Activated CD8-positive, alpha-beta memory T cell treated with anti-CD3 and anti-CD28 coated beads for 36 hours (primary cell): Measurements from ENCODE around the gene HRH2. TPM values are rescaled to one million over a fixed set of nuclear protein-coding genes. Genes with fewer than 3 reads are reported as not detected.
"Not testable (repeated sequence)": the region's sequence is repeated elsewhere in the genome, so short reads cannot be mapped to it uniquely, and the experiment has no call there.

Experiments used
- CTCF ChIA-PET: fragments of 350-600 bp; sonication (Branson Sonifier 250); formaldehyde crosslinking; loops from one replicate; lab custom pipeline; 2021; ENCODE audit warnings: antibody characterized with exemption; lab: Charles Lee
- POLR2A ChIA-PET: fragments of 350-600 bp; sonication (Branson Sonifier 250); formaldehyde crosslinking; loops from one replicate; lab custom pipeline; 2021; ENCODE audit warnings: antibody characterized with exemption; lab: Charles Lee
- total RNA-seq, 2 experiments: library from RNA; stranded (reverse); gene quantifications; one replicate each; pipeline ENCODE4 v1.2.3, GENCODE V29; 2021

The HRH2 gene
- total RNA-seq, 2 experiments from 2014 or later, result 32.6 to 34.5 TPM

DNA sequence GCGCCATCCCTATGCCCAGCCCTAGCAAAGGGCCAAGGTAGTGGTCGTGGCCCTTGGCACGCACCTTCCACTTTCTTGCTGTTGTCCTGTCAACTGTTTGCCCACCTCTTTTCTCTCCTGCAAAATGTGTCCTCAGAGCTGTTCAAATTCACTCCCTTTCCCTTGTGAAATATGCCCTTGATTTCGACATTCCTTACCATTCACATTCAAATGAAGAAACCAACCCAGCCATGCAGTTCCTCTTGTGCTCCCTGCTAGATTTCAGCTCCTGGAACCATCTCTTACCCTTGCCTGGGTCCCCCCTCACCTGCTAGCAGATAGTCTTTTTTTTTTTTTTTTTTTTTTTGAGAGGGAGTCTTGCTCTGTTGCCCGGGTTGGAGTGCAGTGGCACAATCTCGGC, 19.6 kb upstream of the HRH2 start:
- CTCF ChIA-PET, result no interaction called here
- POLR2A ChIA-PET, result no interaction called here

DNA sequence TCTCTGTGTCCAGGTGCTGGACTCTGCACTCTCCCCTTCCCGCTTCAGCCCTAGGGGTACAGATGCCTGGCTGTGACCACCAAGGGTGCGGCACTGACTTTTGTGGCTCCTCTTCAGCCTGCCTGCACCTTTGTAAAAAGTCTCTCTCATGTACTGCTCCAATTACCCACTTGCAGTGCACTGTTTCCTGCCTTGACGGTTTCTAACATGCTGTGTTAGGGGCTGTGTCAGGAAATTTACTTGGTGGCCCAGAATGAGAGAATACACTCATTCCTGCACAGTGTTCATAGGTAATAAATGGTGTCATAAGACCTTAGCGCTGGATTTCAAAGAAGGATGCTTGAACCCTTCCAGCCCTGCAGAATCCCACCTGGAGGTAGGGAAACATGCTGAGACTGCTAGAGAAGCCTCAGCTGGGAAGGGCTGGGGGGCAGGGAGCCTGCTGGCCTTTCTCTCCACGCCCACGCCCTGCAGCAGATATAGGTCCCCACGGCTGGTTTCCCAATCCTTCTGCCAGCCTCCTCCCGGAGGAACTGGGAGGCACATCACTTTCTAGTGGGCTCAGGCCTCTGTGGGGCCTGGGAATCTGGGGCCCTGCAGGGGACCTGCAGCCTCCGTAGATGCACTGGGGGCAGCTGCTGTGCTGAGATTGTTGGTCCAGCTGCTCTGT, 17.6 kb upstream of the HRH2 start:
- POLR2A ChIA-PET, result no interaction called here
- CTCF ChIA-PET, result no interaction called here

DNA sequence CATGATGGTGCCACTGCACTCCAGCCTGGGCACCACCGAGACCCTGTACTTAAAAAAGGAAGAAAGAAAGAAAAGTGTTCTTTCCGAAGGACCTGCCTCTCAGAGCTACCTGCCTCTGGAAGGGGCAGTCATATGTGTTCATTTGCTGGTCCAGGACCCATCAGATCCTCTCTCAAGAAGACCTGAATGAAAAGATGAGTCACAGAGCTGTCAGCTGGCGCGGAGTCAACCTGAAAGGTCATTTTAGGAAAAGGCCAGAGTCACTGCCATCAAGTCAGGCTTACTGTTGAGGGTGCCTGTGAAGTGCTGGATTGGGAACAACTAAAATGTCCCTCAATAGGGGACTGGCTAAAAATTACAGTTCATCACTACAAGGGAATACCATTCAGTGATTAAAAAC, 14.9 kb upstream of the HRH2 start:
- CTCF ChIA-PET, result no interaction called here
- POLR2A ChIA-PET, result no interaction called here

DNA sequence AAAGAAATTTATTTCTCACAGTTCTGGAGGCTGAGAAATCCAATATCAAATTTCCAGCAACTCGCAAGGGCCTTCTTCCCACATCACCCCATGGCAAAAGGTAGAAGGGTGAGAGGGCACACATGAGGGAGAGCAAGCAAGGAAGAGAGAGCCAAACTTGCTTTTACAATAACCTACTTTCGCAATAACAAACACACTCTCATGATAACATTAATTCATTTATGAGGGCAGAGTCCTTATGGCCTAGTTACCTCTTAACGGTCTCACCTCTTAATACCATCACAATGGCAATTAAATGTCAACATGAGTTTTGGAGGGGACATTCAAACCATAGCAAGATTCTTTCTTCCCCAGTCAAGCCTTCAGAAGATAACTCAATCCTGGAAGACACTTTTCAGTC, 11.6 kb upstream of the HRH2 start:
- ChIA-PET POLR2A (no interaction called here), CTCF (interaction anchor here (2.7 kb wide), 1 partner anchor 112 kb away, joined by 8 read pairs; no protein-coding TSS in a partner anchor)

DNA sequence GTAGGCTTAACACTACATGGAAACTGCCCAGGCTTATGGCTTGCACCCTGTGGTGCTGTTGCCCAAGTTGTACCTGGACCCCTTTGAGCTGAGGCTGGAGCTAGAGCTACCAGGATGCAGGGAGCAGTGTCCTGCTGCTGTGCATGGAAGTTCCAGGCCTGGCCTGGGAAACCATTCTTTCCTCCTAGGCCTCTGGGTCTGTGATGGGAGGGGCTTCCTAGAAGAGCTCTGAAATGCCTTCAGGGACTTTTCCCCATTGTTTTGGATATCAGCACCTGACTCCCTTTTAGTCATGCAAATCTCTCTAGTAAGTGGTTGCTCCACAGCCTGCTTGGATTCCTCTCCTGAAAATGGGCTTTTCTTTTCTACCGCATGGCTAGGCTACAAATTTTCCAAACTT, 7.9 kb upstream of the HRH2 start:
- ChIA-PET CTCF (interaction anchor here (0.7 kb wide), 1 partner anchor 116 kb away, joined by 4 read pairs; no protein-coding TSS in a partner anchor), POLR2A (no interaction called here)

DNA sequence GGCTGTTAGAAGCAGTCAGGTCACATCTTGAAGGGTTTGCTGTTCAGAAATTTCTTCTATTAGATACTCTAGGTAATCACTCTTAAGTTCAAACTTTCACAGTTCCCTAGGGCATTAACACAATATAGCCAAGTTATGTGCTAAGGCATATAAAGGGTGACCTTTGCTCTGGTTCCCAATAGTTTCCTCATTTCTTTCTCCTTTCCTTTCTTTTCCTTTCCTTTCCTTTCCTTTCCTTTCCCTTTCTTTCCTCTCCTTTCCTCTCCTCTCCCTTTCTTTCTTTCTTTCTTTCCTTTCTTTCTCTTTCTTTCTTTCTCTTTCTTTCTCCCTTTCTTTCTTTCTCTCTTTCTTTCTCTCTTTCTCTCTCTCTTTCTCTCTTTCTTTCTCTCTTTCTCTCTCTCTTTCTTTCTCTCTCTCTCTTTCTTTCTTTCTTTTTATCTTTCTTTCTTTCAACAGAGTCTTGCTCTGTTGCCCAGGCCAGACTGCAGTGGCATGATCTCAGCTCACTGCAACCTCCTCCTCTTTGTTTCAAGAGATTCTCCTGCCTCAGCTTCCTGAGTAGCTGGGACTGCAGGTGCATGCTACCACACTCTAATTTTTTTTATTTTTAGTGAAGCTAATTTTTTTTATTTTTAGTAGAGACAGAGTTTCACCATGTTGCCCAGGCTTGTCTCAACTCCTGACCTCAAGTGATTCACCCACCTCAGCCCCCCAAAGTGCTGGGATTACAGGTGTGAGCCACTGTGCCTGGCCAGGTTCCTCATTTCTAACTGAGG, 7.3 kb upstream of the HRH2 start:
- POLR2A ChIA-PET, result not testable (repeated sequence)

DNA sequence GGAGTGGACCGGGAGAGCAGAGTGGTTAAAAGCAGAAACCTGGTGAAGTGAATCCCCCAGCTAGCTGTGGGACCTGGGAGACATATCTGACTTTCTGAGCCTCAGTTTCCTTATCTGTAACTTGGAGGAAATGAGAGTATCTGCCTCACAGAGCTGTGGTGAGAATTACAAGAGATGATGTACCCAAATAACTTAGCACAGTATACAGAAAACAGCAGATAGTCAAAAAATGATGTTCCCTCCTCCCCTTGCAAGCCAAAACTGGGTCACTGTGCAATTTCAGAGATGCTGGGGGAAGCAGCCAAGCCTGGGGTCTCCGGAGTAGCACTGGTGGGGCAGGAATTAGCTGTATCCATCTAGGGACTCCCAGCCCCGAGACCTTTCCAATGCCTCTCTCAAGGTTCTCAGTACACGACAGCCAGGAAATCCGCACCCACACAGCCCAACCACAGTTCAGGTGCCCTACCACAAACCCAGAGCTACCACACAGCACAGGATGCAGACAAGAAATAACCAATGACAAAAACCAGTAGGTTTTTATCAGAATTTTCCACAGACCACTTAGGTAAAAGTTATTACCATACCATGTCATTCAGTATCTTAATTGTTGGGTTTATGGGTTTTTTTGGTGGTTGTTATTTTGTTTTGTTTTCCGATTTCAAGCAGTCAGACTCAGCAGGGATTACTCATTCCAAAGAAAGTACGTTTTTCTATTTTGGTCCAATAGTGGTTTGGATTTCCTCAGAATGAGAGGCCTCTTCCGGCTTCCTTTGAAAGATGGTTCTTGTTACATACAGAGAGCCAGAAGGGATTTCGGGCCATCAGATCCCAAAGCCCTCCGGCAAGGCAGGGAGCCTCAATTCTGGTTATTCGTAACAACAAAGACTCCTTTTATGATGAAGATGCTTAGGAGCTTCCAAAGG, 4.9 kb upstream of the HRH2 start:
- ChIA-PET CTCF (interaction anchor here (0.9 to 2.7 kb wide), 2 partner anchors 119 to 134 kb away, joined by 3 to 10 read pairs; no protein-coding TSS in a partner anchor), POLR2A (interaction anchor here (0.6 to 2.0 kb wide), 3 partner anchors 125 to 136 kb away, joined by 4 to 7 read pairs (median 5); no protein-coding TSS in a partner anchor)

More for the DNA sequence above, 7.3 kb upstream of the HRH2 start:
- CTCF ChIA-PET, result interaction anchor here (0.7 kb wide), 1 partner anchor 116 kb away, joined by 4 read pairs; no protein-coding TSS in a partner anchor

DNA sequence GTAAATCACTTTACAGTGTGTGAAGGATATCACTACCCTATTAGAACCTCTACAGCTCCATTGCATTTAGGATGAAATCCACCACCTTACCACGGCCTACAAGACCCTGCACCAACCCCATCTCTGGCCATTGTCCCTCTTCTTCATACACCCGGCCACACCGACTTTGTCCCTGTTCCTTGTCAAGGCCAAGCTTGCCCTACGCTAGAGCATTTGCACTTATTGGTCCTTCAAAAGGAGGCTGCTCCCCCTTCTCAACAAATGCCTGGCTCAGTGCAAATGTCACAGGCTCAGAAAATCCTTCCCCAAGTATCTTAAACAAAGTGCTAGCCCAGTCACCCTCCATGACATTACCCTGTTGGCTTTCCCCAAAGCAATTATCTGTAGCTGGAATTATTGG, 4.1 kb upstream of the HRH2 start:
- POLR2A ChIA-PET, result interaction anchor here (0.6 to 2.0 kb wide), 2 partner anchors 126 to 133 kb away, joined by 4 to 7 read pairs; no protein-coding TSS in a partner anchor
- CTCF ChIA-PET, result interaction anchor here (0.5 to 2.7 kb wide), 3 partner anchors 77 to 120 kb away, joined by 3 to 10 read pairs (median 3); no protein-coding TSS in a partner anchor

DNA sequence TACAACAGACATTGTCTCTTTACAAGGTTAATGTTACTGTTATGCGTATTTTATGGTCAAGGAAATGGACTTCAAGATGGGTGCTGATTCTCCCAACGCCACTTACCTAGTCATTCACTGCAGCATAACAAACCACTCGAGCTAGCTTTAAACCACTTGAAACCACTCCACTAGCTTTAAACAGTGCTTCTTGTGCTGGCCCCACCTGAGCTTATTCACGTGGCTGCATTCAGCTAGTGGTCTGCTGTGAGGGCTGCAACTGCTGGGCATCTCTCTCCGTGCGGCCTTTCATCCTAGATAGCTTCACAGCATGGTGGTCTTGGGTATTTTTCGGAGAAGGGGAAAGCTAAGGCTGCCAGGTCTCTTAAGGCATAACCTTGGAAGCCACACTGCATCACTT, 3.5 kb upstream of the HRH2 start:
- POLR2A ChIA-PET, result interaction anchor here (1.0 to 2.0 kb wide), 2 partner anchors 133 to 176 kb away, joined by 3 to 7 read pairs; partner anchors contain the start of gene SFXN1
- CTCF ChIA-PET, result interaction anchor here (0.8 to 2.7 kb wide), 3 partner anchors 76 to 135 kb away, joined by 3 to 10 read pairs (median 3); no protein-coding TSS in a partner anchor

DNA sequence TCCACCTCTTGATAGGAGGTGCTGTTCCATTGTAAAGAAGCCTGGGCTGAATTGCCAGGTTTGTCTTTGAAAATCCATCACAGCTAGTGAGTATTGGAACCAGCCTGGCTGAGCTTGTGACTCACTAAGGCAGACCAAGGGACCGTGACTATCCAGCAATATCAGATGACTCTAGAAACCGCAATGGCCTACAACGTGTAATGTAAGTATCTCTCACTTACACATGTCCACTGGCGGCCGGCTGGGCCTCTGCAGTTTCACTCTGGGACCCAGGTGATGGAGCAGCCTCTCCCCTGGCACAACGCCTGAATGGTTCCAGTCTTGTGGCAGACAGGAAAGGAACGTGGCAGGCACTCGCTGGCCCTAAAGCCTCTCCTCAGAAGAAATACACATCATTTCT, 3.1 kb upstream of the HRH2 start:
- CTCF ChIA-PET, result interaction anchor here (0.8 to 2.7 kb wide), 3 partner anchors 75 to 136 kb away, joined by 3 to 10 read pairs (median 3); no protein-coding TSS in a partner anchor
- POLR2A ChIA-PET, result interaction anchor here (1.0 kb wide), 1 partner anchor 177 kb away, joined by 3 read pairs; the partner anchor contains the start of gene SFXN1

DNA sequence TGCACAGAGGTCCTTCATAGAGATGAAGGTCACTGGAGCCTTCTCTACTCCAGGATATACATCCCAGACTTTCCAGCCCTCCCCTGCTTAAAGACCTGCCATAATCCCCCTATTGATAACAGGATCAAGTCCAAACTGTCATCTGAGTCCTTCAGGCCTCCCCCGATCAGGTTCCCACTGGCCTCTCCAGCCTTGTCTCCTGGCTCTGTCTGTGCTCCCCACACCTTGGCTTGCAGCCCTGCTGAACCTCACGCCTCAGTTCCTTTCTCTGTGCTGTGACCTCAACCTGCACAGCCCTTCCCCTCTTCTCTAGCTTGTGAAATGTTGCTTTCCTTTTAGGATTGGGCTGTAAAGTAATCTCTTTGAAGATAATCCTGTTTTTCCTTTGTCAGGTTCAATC, 2.5 kb upstream of the HRH2 start:
- ChIA-PET CTCF (no interaction called here), POLR2A (no interaction called here)

DNA sequence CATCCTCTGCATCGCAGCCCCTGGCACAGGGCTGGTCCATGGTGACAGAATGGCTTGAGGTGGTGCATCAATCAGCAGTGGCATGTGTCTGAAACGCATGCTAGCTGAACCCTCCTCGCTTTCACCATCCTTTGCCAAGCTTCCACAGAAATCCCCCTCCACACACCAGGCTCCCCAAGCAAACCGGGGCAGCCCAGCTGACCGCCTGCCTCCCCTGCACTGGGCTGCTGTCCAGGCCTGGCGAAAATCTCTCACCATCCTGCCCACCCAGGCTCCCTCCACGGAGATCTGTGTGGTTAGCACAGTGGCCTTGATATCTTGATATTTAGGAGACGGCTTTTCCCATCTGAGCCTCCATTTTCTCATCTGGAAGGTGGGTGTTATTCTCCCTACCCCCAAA, 905 bp upstream of the HRH2 start:
- ChIA-PET CTCF (interaction anchor here (0.8 to 1.4 kb wide), 2 partner anchors 123 to 127 kb away, joined by 3 read pairs; no protein-coding TSS in a partner anchor), POLR2A (interaction anchor here (0.6 kb wide), 1 partner anchor 138 kb away, joined by 3 read pairs; no protein-coding TSS in a partner anchor)

DNA sequence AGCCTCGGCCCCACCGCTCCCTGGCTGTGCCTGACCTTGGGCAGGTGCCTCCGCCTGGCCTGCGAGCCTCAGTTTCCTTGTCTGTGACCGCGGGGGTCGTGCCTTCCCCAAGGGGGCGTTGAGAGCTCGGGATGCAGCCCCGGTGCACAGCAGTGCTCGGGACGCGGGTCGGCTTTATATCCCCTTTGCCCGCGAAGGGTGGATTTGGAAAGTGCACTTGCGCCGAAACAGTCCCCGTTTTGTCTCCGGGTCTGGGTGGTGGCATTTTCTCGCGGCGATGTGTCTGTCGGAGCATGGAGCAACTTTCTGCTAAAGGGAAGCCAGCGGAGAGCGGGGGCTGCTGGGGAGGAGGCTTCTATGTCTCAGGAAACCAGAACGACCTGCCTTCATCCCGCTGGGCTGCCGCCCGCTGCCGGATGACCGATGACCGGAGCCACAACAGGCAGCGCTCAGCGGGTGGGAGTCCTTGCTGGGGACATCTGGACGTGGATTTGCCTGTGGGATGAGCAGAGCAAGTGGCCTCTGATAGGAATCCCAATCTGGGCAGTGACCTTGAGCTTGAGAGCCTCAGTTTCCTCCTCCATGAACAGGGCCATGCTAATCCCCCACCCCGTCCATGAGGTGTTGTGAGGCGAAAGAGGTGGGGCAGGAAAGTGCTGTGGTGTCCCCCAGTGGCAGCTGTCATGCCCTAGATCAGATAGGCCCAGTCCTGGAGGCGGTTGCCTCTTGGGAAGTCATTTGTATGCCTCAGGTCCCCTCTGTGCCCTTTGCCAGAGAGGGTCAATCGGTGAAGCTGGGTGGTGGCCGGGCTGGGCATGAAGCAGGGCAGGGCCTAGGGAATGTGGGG, 651 bp downstream of the HRH2 start:
- ChIA-PET POLR2A (no interaction called here), CTCF (interaction anchor here (1.2 to 1.6 kb wide), 2 partner anchors 35 to 124 kb away, joined by 4 to 7 read pairs; no protein-coding TSS in a partner anchor)

DNA sequence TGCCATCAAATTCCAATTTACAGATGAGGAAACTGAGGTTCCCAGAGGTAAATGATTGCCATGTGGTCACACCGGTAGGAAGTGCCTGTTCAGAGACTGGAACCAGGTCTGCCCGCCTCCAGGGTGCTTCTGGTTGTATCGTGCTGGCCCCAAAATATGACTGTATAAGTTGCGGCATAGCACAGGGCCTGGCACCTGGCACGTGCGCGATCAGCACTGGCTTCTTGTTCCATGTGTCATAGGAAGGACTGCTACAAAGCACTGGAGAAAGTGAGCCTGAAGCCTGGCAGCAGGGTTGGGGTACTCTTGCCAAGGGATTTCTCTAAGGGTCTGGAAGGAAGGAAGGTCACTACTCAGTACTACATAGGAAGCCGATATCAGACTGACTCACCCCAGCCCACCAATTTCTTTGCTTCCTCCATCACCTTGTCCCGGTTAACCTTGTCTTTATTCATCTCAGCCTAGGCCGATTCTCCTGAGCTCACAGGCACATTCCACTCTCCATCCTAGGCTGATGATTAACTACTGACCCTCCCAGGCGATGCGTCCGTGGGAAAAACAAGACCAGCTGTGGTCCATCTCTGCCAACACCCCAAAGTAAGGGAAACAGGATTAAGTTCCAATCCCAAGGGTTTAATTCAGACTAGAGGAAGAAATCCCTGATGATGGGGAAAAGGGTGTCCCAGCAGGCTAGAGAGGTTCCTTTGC, 1.8 kb downstream of the HRH2 start:
- ChIA-PET CTCF (interaction anchor here (1.6 kb wide), 1 partner anchor 34 kb away, joined by 4 read pairs; no protein-coding TSS in a partner anchor), POLR2A (no interaction called here)

DNA sequence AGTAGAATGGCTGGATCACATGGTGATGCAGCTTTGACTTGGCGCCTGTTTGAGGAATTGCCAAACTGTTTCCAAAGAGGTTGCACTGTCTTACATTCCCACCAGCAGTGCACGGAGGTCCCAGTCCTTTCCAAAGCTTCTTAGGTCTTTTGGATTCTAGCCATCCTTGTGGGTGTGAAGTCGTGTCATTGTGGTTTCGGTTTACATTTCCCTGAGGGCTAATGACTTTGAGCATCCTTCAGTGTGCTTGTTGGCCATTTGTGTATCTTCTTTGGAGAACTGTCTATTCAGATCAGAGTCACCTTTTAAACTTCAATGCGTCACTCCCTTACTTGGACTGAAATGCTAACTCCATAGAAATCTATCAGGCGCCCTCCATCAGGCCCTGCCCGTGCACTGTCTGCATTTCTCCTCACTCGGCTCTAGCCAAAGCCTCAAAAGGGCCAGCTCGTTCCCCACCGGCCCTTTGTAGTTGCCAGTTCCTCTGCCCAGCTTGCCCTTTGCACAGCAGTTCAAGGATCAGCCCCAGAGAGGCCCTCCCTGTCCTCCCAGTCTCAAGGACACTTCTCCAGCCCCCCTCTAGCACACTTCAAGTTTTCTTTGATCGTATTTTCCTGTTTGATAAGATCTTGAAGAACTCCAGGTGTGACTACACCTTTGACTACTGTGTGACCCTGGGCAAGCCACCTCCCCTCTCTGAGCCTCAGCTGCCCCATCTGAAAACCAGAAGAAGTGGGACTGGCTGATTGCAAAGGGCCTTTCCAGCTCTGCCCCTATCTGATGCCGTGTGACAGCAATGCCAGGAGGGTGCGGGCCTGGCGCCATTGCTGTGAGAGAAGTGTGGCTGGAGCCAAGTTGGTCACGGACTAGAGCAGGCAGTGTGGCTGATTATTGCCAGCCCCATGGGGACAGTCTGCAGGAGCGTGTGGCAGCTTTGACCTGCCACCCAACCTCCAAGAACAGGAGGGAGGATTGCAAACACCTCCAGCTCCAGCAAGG, 5.6 kb downstream of the HRH2 start:
- ChIA-PET POLR2A (no interaction called here), CTCF (interaction anchor here (0.9 to 1.3 kb wide), 2 partner anchors 130 to 133 kb away, joined by 3 read pairs; no protein-coding TSS in a partner anchor)

DNA sequence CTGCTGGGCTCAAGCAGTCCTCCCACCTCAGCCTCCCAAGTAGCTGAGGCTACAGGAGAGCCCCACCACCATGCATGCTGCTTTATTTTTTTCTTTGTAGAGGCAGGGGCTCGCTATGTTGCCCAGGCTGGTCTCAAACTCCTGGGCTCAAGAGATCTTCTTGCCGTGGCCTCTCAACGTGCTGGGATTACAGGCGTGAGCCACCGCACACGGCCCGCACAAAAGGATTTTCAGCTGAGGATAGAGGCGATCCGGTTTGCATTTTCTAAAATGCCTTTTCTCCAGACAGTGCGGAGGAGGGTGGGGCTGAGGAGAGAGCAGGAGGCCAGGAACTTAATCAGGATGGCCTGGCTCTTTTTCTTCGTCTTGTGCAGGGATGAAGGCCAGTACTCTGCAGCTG, 6.9 kb downstream of the HRH2 start:
- ChIA-PET CTCF (interaction anchor here (1.5 kb wide), 1 partner anchor 32 kb away, joined by 3 read pairs; no protein-coding TSS in a partner anchor), POLR2A (no interaction called here)
